ENCODE results near the gene SLX4IP.
"Not testable (repeated sequence)": the region's sequence is repeated elsewhere in the genome, so short reads cannot be mapped to it uniquely, and the experiment has no call there.

SLX4IP gene

GRCh38 chr20:10580700-10581099, 145.6 kb downstream of the SLX4IP start:
- DNase-seq: no peak

- DNase-seq: no peak
These were observed 146.7 kb downstream of the SLX4IP start for GRCh38 chr20:10581823-10582222.

GRCh38 chr20:10584371-10584770, 149.3 kb downstream of the SLX4IP start:
- DNase-seq: no peak

GRCh38 chr20:10585308-10585707, 150.2 kb downstream of the SLX4IP start:
- no peak for DNase-seq

GRCh38 chr20:10586296-10586695, 151.2 kb downstream of the SLX4IP start:
- no peak for DNase-seq

- DNase-seq: not testable (repeated sequence)
These were observed 155.3 kb downstream of the SLX4IP start for GRCh38 chr20:10590446-10590845.

GRCh38 chr20:10590950-10591671, 156.0 kb downstream of the SLX4IP start:
- no peak for DNase-seq

GRCh38 chr20:10591946-10592521, 156.9 kb downstream of the SLX4IP start:
- DNase-seq: no peak

GRCh38 chr20:10594296-10594868, 159.3 kb downstream of the SLX4IP start:
- DNase-seq: no peak

GRCh38 chr20:10595266-10595665, 160.2 kb downstream of the SLX4IP start:
- DNase-seq: no peak

- no peak for DNase-seq
These were observed 160.9 kb downstream of the SLX4IP start for GRCh38 chr20:10595985-10596384.

- no peak for DNase-seq
These were observed 161.6 kb downstream of the SLX4IP start for GRCh38 chr20:10596710-10597121.

- DNase-seq: no peak
These were observed 162.5 kb downstream of the SLX4IP start for GRCh38 chr20:10597637-10598036.

GRCh38 chr20:10602221-10602871, 167.2 kb downstream of the SLX4IP start:
- no peak for DNase-seq

GRCh38 chr20:10603378-10603777, 168.3 kb downstream of the SLX4IP start:
- no peak for DNase-seq

GRCh38 chr20:10603971-10604864, 169.1 kb downstream of the SLX4IP start:
- DNase-seq: no peak

- DNase-seq: no peak
These were observed 169.8 kb downstream of the SLX4IP start for GRCh38 chr20:10604865-10605440.

GRCh38 chr20:10605547-10606195, 170.6 kb downstream of the SLX4IP start:
- no peak for DNase-seq

- DNase-seq: no peak
These were observed 174.2 kb downstream of the SLX4IP start for GRCh38 chr20:10609276-10609675.

GRCh38 chr20:10609770-10610169, 174.7 kb downstream of the SLX4IP start:
- DNase-seq: no peak

- DNase-seq: no peak
These were observed 175.1 kb downstream of the SLX4IP start for GRCh38 chr20:10610251-10610650.

- no peak for DNase-seq
These were observed 176.3 kb downstream of the SLX4IP start for GRCh38 chr20:10611357-10611756.
